SK-N-SH treated with all-trans-retinoic acid at 6 μM for 48 hours (cell line): ENCODE results near the gene TREX2.

Experiments used
- ATAC-seq: fragments of 200-7000 bp; cut with Tn5 transposase; 3 replicates; pipeline ENCODE4 v1.9.1; 2020; ENCODE audit warnings: mild to moderate bottlenecking, moderate library complexity
- ARNTL ChIP-seq: fragments of 450-650 bp; formaldehyde crosslinking; IDR thresholded peaks from 2 replicates; pipeline ENCODE4 v1.5.0; 2020; ENCODE audit warnings: low read depth, mild to moderate bottlenecking, moderate library complexity, borderline replicate concordance
- CREB5 ChIP-seq: fragments of 250-450 bp; sonication (Bioruptor Pico); IDR thresholded peaks from 2 replicates; pipeline ENCODE4 v1.5.1; 2020; ENCODE audit warnings: low read depth, mild to moderate bottlenecking, moderate library complexity
- CSDC2 ChIP-seq: fragments of 250-450 bp; sonication (Bioruptor Pico); IDR thresholded peaks from 2 replicates; pipeline ENCODE4 v1.5.0; 2020; ENCODE audit warnings: mild to moderate bottlenecking, moderate library complexity
- CSRNP3 ChIP-seq: fragments of 250-450 bp; sonication (Bioruptor Pico); IDR thresholded peaks from 2 replicates; pipeline ENCODE4 v1.5.1; 2021; ENCODE audit warnings: mild to moderate bottlenecking, moderate library complexity
- ESRRG ChIP-seq: fragments of 250-450 bp; sonication (Bioruptor Pico); IDR thresholded peaks from 2 replicates; pipeline ENCODE4 v1.6.1; 2021; ENCODE audit warnings: mild to moderate bottlenecking
- GLIS3 ChIP-seq: fragments of 250-450 bp; sonication (Bioruptor Pico); IDR thresholded peaks from 2 replicates; pipeline ENCODE4 v1.5.0; 2020; ENCODE audit warnings: mild to moderate bottlenecking, moderate library complexity
- PATZ1 ChIP-seq: fragments of 250-450 bp; sonication (Bioruptor Pico); IDR thresholded peaks from 2 replicates; pipeline ENCODE4 v1.8.0; 2020; ENCODE audit warnings: mild to moderate bottlenecking, moderate library complexity, borderline replicate concordance
- POU6F1 ChIP-seq: fragments of 250-450 bp; sonication (Bioruptor Pico); IDR thresholded peaks from 2 replicates; pipeline ENCODE4 v1.8.0; 2021; ENCODE audit warnings: low read depth, mild to moderate bottlenecking, moderate library complexity, borderline replicate concordance
- PPARA ChIP-seq: fragments of 250-450 bp; sonication (Bioruptor Pico); IDR thresholded peaks from 2 replicates; pipeline ENCODE4 v1.5.0; 2020; ENCODE audit warnings: mild to moderate bottlenecking, borderline replicate concordance
- RARB ChIP-seq: fragments of 250-450 bp; sonication (Bioruptor Pico); IDR thresholded peaks from 2 replicates; pipeline ENCODE4 v1.8.0; 2021; ENCODE audit warnings: mild to moderate bottlenecking, moderate library complexity
- SNAI2 ChIP-seq: fragments of 250-450 bp; sonication (Bioruptor Pico); IDR thresholded peaks from 2 replicates; pipeline ENCODE4 v1.5.0; 2020; ENCODE audit warnings: mild to moderate bottlenecking, moderate library complexity
- TCF4 ChIP-seq: fragments of 250-450 bp; sonication (Bioruptor Pico); IDR thresholded peaks from 2 replicates; pipeline ENCODE4 v1.8.0; 2021; ENCODE audit warnings: mild to moderate bottlenecking, moderate library complexity, borderline replicate concordance
- TOX ChIP-seq: fragments of 250-450 bp; sonication (Bioruptor Pico); IDR thresholded peaks from 2 replicates; pipeline ENCODE4 v1.8.0; 2021; ENCODE audit warnings: mild to moderate bottlenecking, moderate library complexity, borderline replicate concordance
- TSHZ2 ChIP-seq: fragments of 250-450 bp; sonication (Bioruptor Pico); IDR thresholded peaks from 2 replicates; pipeline ENCODE4 v1.5.0; 2020; ENCODE audit warnings: mild to moderate bottlenecking, moderate library complexity
- ZC3H10 ChIP-seq: fragments of 250-450 bp; sonication (Bioruptor Pico); IDR thresholded peaks from 2 replicates; pipeline ENCODE4 v1.5.1; 2021; ENCODE audit warnings: mild to moderate bottlenecking, moderate library complexity
- ZFP3 ChIP-seq: fragments of 250-450 bp; sonication (Bioruptor Pico); IDR thresholded peaks from 2 replicates; pipeline ENCODE4 v1.5.0; 2020; ENCODE audit warnings: mild to moderate bottlenecking, moderate library complexity
- ZFP30 ChIP-seq: fragments of 450-650 bp; formaldehyde crosslinking; IDR thresholded peaks from 2 replicates; pipeline ENCODE4 v1.5.0; 2022; ENCODE audit warnings: mild to moderate bottlenecking, moderate library complexity
- ZNF565 ChIP-seq: fragments of 450-650 bp; formaldehyde crosslinking; conservative IDR thresholded peaks from 2 replicates; pipeline ENCODE4 v1.5.0; 2020; ENCODE audit warnings: low read depth, mild to moderate bottlenecking, moderate library complexity
- ZNF70 ChIP-seq: fragments of 450-650 bp; formaldehyde crosslinking; IDR thresholded peaks from 2 replicates; pipeline ENCODE4 v1.5.0; 2020; ENCODE audit warnings: mild to moderate bottlenecking, moderate library complexity
- ZNF8 ChIP-seq: fragments of 450-650 bp; formaldehyde crosslinking; IDR thresholded peaks from 2 replicates; pipeline ENCODE4 v1.5.0; 2020; ENCODE audit warnings: mild to moderate bottlenecking, moderate library complexity

TREX2 gene

GRCh38 chrX:153450949-153451277 lies 5.1 kb upstream of the TREX2 start:
- no peak for TF ChIP-seq ZNF70 (CRISPR knock-in tag)
- TF ChIP-seq TOX (CRISPR knock-in tag), result no peak
- TF ChIP-seq PPARA, result no peak
- no peak for TF ChIP-seq POU6F1 (CRISPR knock-in tag)
- no peak for ATAC-seq

GRCh38 chrX:153450114-153450948 lies 4.5 kb upstream of the TREX2 start:
- no peak for ATAC-seq
- TF ChIP-seq ESRRG (CRISPR knock-in tag), result no peak
- TF ChIP-seq ZFP3 (CRISPR knock-in tag), result no peak
- no peak for TF ChIP-seq CSRNP3 (CRISPR knock-in tag)
- no peak for TF ChIP-seq TCF4
- TF ChIP-seq GLIS3, result no peak
- TF ChIP-seq PPARA, result no peak
- no peak for TF ChIP-seq ZC3H10 (CRISPR knock-in tag)
- no peak for TF ChIP-seq ZNF70 (CRISPR knock-in tag)
- no peak for TF ChIP-seq ARNTL (CRISPR knock-in tag)
- TF ChIP-seq CSDC2, result no peak
- TF ChIP-seq ZFP30 (CRISPR knock-in tag), result no peak
- no peak for TF ChIP-seq RARB (CRISPR knock-in tag)
- TF ChIP-seq TOX (CRISPR knock-in tag), result no peak
- no peak for TF ChIP-seq POU6F1 (CRISPR knock-in tag)

- ATAC-seq, result no peak
- TF ChIP-seq ESRRG (CRISPR knock-in tag) (no peak), CREB5 (no peak), CSRNP3 (CRISPR knock-in tag) (no peak), TCF4 (no peak), TSHZ2 (CRISPR knock-in tag) (no peak), ZNF70 (CRISPR knock-in tag) (no peak), TOX (CRISPR knock-in tag) (no peak), ZFP30 (CRISPR knock-in tag) (no peak), SNAI2 (CRISPR knock-in tag) (no peak), CSDC2 (no peak), ZC3H10 (CRISPR knock-in tag) (no peak), ZNF565 (CRISPR knock-in tag) (no peak), PATZ1 (CRISPR knock-in tag) (no peak), ZNF8 (CRISPR knock-in tag) (no peak), PPARA (no peak), POU6F1 (CRISPR knock-in tag) (no peak), ARNTL (CRISPR knock-in tag) (no peak)
- TF ChIP-seq, all 23 proteins: peak for 0
Observed at GRCh38 chrX:153449368-153450113, 3.7 kb upstream of the TREX2 start.
